Stimulated activated CD8-positive, alpha-beta memory T cell treated with anti-CD3 and anti-CD28 coated beads, Interleukin-7, amount 100 ng/mL, for 1 hour (primary cell): ENCODE measurements around the gene CYB561D2.
A peak's percentile ranks its signal among the peaks of the same experiment; 100 is the strongest.

Source experiments
- DNase-seq, 2 donors: peaks; one replicate each; pipeline ENCODE4 v3.0.0-alpha.2; 2020; ENCODE audit warnings: low read depth in 2 of 2

The CYB561D2 gene

DNA sequence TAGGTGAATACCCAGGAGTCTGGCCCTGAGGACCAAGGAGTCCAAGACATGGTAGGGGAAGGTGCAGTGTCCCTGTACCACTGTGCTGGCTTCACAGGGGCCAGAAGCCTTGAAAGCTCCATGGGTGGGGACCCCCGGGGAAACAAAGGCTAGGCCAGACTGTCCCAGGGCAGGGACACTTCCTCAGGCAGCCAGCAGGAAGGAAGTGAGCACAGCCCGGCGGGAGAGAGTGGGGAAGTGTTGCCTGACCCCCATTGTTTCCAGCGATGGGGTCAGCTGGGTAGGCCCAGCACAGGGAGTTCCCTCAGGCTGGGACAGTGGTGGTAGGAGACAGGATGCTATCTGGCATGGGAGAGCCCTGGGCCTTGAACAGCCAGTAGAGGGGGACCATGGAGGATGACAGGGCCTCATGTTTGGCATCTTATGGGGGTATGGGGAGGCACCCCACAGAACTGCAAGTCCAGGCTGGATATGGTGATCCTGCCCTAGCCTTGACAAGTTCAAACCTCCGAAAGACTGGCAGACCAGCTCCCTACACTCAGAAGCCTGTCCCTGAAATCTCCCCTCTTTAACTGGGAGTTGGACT is 27.0 kb upstream of the CYB561D2 start:
- no peak for DNase-seq

GRCh38 chr3:50324351-50325112 is 26.1 kb upstream of the CYB561D2 start:
- peak in 1 of 2 donors; percentile 30 for DNase-seq

GRCh38 chr3:50325113-50325480 is 25.6 kb upstream of the CYB561D2 start:
- no peak for DNase-seq

- DNase-seq: no peak
These were observed 25.0 kb upstream of the CYB561D2 start for GRCh38 chr3:50325497-50326181.

- DNase-seq: no peak
These were observed 24.5 kb upstream of the CYB561D2 start for GRCh38 chr3:50326182-50326541.

- no peak for DNase-seq
These were observed 23.5 kb upstream of the CYB561D2 start for GRCh38 chr3:50327129-50327528.

DNA sequence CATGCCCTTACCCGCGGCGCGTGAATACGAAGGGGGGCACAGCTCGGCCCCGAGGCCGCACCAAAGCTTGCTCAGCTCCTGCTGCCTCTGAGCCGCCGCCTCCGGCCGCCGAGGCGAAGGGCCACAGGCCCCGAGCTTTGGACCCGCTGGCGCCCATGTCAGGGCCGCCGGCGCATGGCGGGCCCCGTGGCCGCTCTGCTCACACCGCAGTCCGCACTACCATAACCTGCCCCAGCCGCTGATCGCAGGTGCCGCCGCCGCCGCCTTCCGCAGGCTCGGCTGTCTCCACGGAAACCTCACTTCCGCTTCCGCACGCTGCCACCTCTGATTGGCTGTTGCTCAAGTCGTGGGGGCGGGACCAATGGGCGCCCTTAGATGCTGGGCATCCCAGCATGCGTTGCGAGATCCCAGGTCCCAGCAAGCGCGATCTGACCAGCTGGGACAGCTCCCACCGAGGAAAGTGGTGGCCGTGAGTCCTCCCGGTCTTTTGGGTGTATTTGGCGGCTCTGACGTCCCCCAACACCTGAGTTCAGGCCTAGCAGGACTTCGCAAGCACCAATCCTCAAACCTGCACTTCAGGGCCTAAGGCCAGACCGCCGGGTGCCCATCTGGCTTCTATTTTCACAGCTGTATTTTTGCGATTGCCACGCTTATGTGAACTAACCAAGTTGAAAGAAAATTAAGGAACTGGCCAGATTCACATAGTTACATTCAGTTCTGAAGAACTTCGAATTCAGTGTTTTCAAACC is 22.5 kb upstream of the CYB561D2 start, which contains the start of gene TUSC2:
TUSC2 (minus strand) TSS at position 281 of the 749 bp plus-strand sequence; CDS start at position 157, 124 bp downstream.
- DNase-seq: peak; percentile 87 to 91

DNA sequence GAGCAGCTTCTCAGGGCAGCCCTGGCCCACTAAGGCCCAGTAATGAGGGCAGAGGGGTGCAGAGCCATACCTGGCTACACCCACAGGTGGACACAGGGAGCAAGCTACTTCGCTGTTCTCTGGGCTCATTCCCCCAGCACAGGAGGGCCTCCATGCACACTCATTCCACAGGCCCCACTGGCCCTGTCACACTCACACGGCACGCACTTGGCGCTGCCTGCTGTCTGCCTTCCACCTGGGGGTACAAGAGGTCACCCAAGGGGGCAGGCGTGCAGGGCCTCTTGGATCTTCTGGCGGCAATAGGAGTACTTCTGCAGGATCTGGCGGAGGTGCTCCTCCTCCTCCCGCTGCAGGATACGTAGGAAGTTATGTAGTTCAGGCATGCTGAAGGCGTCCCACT is 20.3 kb upstream of the CYB561D2 start:
- DNase-seq: no peak

DNA sequence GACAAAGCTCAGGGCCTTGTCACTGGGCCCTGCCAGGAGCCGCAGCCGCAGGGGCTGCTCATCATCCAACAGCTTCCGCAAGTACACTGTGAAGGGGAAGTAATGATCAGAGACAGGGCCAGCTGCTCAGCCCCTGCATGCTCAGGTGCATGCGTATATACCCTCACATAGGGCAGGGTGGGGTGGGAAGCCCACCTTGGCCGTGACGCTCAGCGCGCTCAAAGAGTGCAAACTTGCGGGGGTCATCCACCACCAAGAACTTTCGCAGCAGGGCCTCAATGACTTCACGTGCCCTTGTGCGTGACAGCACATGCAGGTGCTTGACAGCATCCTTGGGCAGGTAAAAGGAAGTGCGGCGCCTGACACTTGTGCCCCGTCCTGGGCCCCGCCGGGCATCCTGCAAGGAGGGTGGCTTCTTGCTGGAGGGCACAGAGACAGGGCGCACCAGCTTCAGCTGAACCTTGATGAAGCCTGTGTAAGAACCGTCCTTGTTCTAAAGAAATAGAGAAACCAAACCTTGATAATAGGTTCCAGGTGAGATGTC is 19.2 kb upstream of the CYB561D2 start:
- no peak for DNase-seq

DNA sequence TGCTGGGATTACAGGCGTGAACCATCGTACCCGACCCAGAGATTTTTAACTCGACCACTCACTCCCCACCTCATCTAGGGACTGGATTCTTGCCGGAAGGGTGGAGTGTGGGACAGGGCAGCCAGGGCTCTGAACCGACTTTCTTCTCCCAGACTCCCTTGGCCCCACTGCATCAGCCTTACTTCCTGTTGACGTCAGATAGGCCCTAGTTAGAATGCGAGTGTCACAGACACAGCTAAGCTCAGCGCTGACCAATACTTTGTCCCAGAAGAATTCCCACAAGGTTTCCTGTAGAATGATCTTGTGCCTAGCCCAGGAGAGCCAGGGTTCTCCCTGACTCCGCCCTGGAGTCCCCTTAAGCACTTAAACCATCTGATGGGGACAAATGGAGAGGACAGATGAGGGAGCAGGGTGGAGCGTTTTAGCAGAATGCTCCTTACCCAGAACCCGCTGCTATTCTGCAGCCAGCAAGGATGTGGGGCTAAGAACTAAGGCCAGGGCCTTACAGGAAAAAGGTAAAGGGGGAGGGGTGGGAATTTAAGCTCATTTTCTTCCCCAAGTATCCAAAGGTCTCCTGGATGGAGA is 16.8 kb upstream of the CYB561D2 start:
- DNase-seq: no peak

DNA sequence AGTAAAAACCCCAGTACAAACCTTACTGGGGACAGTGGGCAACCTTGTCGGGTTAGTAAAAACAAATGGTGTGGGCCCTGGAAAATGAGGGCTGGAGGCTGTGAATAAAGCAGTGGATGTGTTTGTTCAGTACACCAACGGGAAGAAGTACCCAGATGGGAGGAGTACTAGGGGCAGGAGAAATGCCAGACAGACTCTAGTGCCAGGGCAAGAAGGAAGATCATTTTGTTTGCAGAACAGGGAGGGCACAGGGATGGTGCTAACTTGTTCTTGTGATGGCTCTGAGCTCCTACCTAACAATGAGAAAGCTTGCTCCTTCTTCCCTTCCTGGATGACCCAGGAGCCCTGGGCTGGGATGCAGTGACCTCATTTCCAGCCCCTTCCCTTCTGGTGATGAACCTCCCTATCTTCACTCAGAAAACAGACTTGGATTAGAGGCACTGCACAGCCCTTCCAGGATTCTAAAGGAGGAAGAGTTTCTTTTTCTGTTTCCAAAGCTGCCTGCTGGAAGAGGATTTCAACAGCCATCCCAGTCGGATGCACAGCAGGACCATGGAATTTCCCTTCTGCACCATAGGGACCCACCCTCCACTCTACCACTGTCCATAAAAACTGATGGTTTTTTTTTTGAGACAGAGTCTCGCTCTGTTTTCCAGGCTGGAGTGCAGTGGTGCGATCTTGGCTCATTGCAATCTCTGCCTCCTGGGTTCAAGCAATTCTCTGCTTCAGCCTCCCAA is 16.2 kb upstream of the CYB561D2 start:
- no peak for DNase-seq

- DNase-seq: no peak
These were observed 14.0 kb upstream of the CYB561D2 start for GRCh38 chr3:50336452-50337174.

DNA sequence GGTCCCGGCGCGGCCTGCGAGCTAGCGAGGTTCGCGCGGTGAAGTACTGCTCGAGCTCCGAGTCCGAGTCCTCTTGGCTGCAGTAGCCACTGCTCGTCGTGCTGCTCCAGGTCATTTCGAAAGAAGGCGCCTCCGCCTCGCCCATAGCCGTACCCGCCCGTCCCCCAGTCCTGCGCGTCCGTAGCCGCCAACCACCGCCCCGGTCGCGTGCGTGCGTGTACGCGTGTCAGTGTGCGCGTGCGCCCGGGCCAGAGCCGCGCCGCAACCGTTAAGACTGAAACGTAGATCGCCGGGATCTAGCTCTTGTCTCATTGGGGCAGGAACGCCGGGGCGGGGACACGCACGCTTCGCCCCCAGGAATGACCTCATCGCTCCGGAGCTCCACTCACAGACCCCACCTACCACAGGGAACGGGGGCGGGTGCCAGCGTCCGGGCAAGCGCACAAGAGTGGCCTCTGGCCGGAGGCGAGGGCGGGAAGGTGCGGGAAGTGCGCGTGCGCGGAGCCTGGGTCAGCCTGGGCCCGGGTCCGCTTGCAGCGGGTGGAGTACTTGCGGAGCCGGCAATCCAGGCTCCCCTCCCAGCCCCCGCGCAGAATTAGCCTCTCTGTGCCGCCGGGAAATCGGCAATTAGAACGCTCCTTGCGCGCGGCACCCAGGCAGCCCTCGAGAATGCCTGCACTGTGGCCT is 13.3 kb upstream of the CYB561D2 start:
- DNase-seq: peak; percentile 82 to 86

GRCh38 chr3:50338965-50339364 is 11.7 kb upstream of the CYB561D2 start:
- no peak for DNase-seq

GRCh38 chr3:50339485-50340146 is 11.0 kb upstream of the CYB561D2 start:
- no peak for DNase-seq

DNA sequence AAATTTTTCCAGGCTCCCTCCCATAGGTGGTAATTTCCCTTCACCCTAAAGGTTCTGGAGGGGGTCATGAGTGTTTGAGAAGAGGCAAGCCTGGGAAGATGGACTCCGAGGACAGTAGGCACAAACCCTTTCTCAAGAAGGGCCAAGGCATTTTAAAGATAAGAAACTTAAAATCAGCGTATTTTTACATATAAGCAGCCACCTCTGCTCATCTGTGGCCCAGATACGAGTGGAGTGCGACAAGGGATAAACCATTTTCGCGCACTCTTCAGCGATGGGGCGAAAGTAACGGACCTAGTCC is 10.6 kb upstream of the CYB561D2 start:
- DNase-seq: no peak

GRCh38 chr3:50340448-50341329 is 10.0 kb upstream of the CYB561D2 start, which contains the start of gene RASSF1:
Gene RASSF1 (minus strand): TSS chr3:50340836. CDS start chr3:50340805, 31 bp downstream.
- DNase-seq: peak in 1 of 2 donors; percentile 37

- no peak for DNase-seq
These were observed 9.1 kb upstream of the CYB561D2 start for GRCh38 chr3:50341537-50341936.
